H1 (cell line): ENCODE results near the gene CELA2A. TPM values are rescaled to one million over a fixed set of nuclear protein-coding genes. Genes with fewer than 3 reads are reported as not detected.
"Not testable (repeated sequence)": the region's sequence is repeated elsewhere in the genome, so short reads cannot be mapped to it uniquely, and the experiment has no call there.

Experiments
- CTCF ChIA-PET: fragments of 300-600 bp; sonication (Branson Sonifier 250); formaldehyde crosslinking; loops from one replicate; lab custom pipeline; 2021; ENCODE audit not compliant: partially characterized antibody; lab: Charles Lee
- POLR2A ChIA-PET: fragments of 300-600 bp; sonication (Branson Sonifier 250); formaldehyde crosslinking; loops from one replicate; lab custom pipeline; 2021; ENCODE audit warnings: inconsistent platforms; ENCODE audit not compliant: partially characterized antibody; lab: Charles Lee
- DNase-seq, 2 experiments: peaks; one replicate each; pipeline versions ENCODE4 v3.0.0 to v3.0.0-alpha.2; 2010 to 2022; ENCODE audit warnings: low spot score in 2 of 2, low read depth in 1 of 2, mixed read lengths in 1 of 2
- FAIRE-seq: peaks from 2 replicates; lab custom pipeline; 2011; peaks lifted over from hg19 to GRCh38; lab: Jason Lieb, UNC
- H2AFZ ChIP-seq: 2 replicates; pipeline ENCODE4 v1.8.1; 2012; ENCODE audit warnings: low read length, inconsistent platforms
- H2AK5ac ChIP-seq: 2 replicates; pipeline ENCODE4 v1.6.1; 2013; ENCODE audit warnings: low read depth, low read length
- H2BK120ac ChIP-seq: replicated peaks from 2 replicates; pipeline ENCODE3; 2013; ENCODE audit warnings: low read depth, low read length, inconsistent platforms
- H2BK12ac ChIP-seq: 2 replicates; pipeline ENCODE4 v1.6.1; 2013; ENCODE audit warnings: low read depth, low read length
- H2BK15ac ChIP-seq: 2 replicates; pipeline ENCODE4 v1.6.1; 2013; ENCODE audit warnings: low read length
- H2BK20ac ChIP-seq: 2 replicates; pipeline ENCODE4 v1.6.1; 2013; ENCODE audit warnings: low read length
- H2BK5ac ChIP-seq: 2 replicates; pipeline ENCODE4 v1.6.1; 2013; ENCODE audit warnings: low read depth, low read length
- H3K14ac ChIP-seq: 2 replicates; pipeline ENCODE4 v1.6.1; 2013; ENCODE audit warnings: inconsistent platforms; ENCODE audit not compliant: insufficient read length
- H3K18ac ChIP-seq: 2 replicates; pipeline ENCODE4 v1.6.1; 2013; ENCODE audit warnings: low read length; ENCODE audit errors: extremely low read depth
- H3K23ac ChIP-seq: 2 replicates; pipeline ENCODE4 v1.6.1; 2013; ENCODE audit warnings: inconsistent platforms; ENCODE audit not compliant: insufficient read length
- H3K23me2 ChIP-seq: 2 replicates; pipeline ENCODE4 v1.6.1; 2013; ENCODE audit warnings: low read depth, low read length
- H3K27ac ChIP-seq: 2 replicates; pipeline ENCODE4 v1.6.1; 2011; ENCODE audit warnings: low read depth, low read length, inconsistent platforms
- H3K27me3 ChIP-seq, 4 experiments: replicated peaks in 1 of 4; 1 replicate in 1 of 4; 2 replicates in 3 of 4; pipeline versions ENCODE4 v1.6.1 to v1.8.1; 2011 to 2013; ENCODE audit warnings: low read length in 3 of 4, mild to moderate bottlenecking in 3 of 4, inconsistent platforms in 2 of 4, mixed read lengths in 2 of 4, moderate library complexity in 1 of 4; ENCODE audit not compliant: control insufficient read depth in 3 of 4, insufficient read depth in 3 of 4; ENCODE audit errors: extremely low read depth in 1 of 4
- H3K36me3 ChIP-seq, 4 experiments: 2 replicates each; pipeline versions ENCODE4 v1.6.1 to v1.8.1; 2011 to 2013; ENCODE audit warnings: mild to moderate bottlenecking in 4 of 4, low read length in 3 of 4, moderate library complexity in 2 of 4, control low read depth in 1 of 4, inconsistent platforms in 1 of 4; ENCODE audit not compliant: insufficient read depth in 4 of 4, control insufficient read depth in 2 of 4
- H3K4ac ChIP-seq: replicated peaks from 2 replicates; pipeline ENCODE3; 2013; ENCODE audit warnings: low read length, low read depth, mixed read lengths, inconsistent platforms; ENCODE audit not compliant: insufficient read length
- H3K4me1 ChIP-seq, 4 experiments: replicated peaks in 1 of 4; 1 replicate in 1 of 4; 2 replicates in 3 of 4; pipeline versions ENCODE4 v1.6.1 to v1.8.1; 2011 to 2013; ENCODE audit warnings: low read length in 3 of 4, inconsistent platforms in 2 of 4, mixed read lengths in 1 of 4; ENCODE audit not compliant: insufficient read depth in 4 of 4, control insufficient read depth in 3 of 4
- H3K4me2 ChIP-seq, 2 experiments: 2 replicates each; pipeline versions ENCODE4 v1.6.1 to v1.8.1; 2011 to 2013; ENCODE audit warnings: low read depth in 2 of 2, low read length in 2 of 2, control low read depth in 1 of 2, inconsistent platforms in 1 of 2, mild to moderate bottlenecking in 1 of 2; ENCODE audit not compliant: insufficient read depth in 1 of 2
- H3K4me3 ChIP-seq, 4 experiments: fragments of 200-600, 300-600 bp in 1 of 4; sonication (generic), shearing (Covaris generic), sonication (Bioruptor Twin) in 1 of 4; 2 replicates each; pipeline versions ENCODE4 v1.5.1 to v1.8.1; 2011 to 2016; ENCODE audit warnings: low read length in 4 of 4, low read depth in 3 of 4, control low read depth in 2 of 4, inconsistent platforms in 2 of 4, mild to moderate bottlenecking in 2 of 4, mixed read lengths in 1 of 4, moderate library complexity in 1 of 4; ENCODE audit not compliant: insufficient read depth in 2 of 4; ENCODE audit errors: extremely low read depth in 1 of 4
- H3K56ac ChIP-seq: replicated peaks from 2 replicates; pipeline ENCODE3; 2013; ENCODE audit warnings: low read depth, mild to moderate bottlenecking, mixed read lengths, low read length, inconsistent platforms; ENCODE audit not compliant: insufficient read length
- H3K79me1 ChIP-seq: 2 replicates; pipeline ENCODE4 v1.6.1; 2013; ENCODE audit warnings: low read depth, low read length, control low read depth
- H3K79me2 ChIP-seq, 2 experiments: 2 replicates each; pipeline versions ENCODE4 v1.6.1 to v1.8.1; 2012 to 2013; ENCODE audit warnings: low read length in 2 of 2, mild to moderate bottlenecking in 2 of 2, inconsistent platforms in 1 of 2; ENCODE audit not compliant: insufficient read depth in 2 of 2, control insufficient read depth in 1 of 2
- H3K9ac ChIP-seq, 4 experiments: replicated peaks in 1 of 4; 1 replicate in 1 of 4; 2 replicates in 3 of 4; pipeline versions ENCODE4 v1.6.1 to v1.8.1; 2011 to 2013; ENCODE audit warnings: low read depth in 3 of 4, low read length in 3 of 4, control low read depth in 2 of 4, mild to moderate bottlenecking in 2 of 4, moderate library complexity in 2 of 4, inconsistent platforms in 1 of 4; ENCODE audit errors: extremely low read depth in 1 of 4
- H3K9me3 ChIP-seq, 2 experiments: 2 replicates each; pipeline versions ENCODE4 v1.6.1 to v1.8.1; 2012 to 2013; ENCODE audit warnings: mild to moderate bottlenecking in 2 of 2, moderate library complexity in 2 of 2, control low read depth in 1 of 2, inconsistent platforms in 1 of 2, low read depth in 1 of 2, low read length in 1 of 2, mixed read lengths in 1 of 2; ENCODE audit not compliant: insufficient read depth in 2 of 2
- H4K20me1 ChIP-seq, 2 experiments: replicated peaks in 1 of 2; 2 replicates each; pipeline versions ENCODE3 to v1.8.1; 2011 to 2013; ENCODE audit warnings: inconsistent platforms in 2 of 2, low read length in 2 of 2, mild to moderate bottlenecking in 1 of 2; ENCODE audit not compliant: insufficient read depth in 2 of 2, control insufficient read depth in 1 of 2
- H4K5ac ChIP-seq: 2 replicates; pipeline ENCODE4 v1.6.1; 2013; ENCODE audit warnings: low read length, low read depth, mixed read lengths, inconsistent platforms; ENCODE audit not compliant: insufficient read length
- H4K8ac ChIP-seq: 2 replicates; pipeline ENCODE4 v1.8.0; 2013; ENCODE audit warnings: mild to moderate bottlenecking, moderate library complexity, low read length, inconsistent platforms; ENCODE audit not compliant: insufficient read depth; ENCODE audit errors: extremely low read depth
- H4K91ac ChIP-seq: replicated peaks from 2 replicates; pipeline ENCODE3; 2013; ENCODE audit warnings: low read length, mixed read lengths, inconsistent platforms; ENCODE audit not compliant: insufficient read length
- WGBS, 2 experiments: shearing (Covaris generic) in 1 of 2; methylation state at CpG; one replicate each; pipeline versions ENCODE4 v1.1.6 to v1.1.7; 2013 to 2015; ENCODE audit warnings: low lambda C conversion rate in 2 of 2, mixed read lengths in 2 of 2, inconsistent platforms in 1 of 2, low coverage in 1 of 2, missing lambda C conversion rate in 1 of 2; ENCODE audit not compliant: insufficient replicate concordance in 2 of 2, insufficient coverage in 1 of 2, insufficient read length in 1 of 2; ENCODE audit errors: extremely low coverage in 1 of 2, missing lambda C conversion rate in 1 of 2; 5-methylcytosine and 5-hydroxymethylcytosine counted together
- polyA plus RNA-seq, 7 experiments: library from polyadenylated mRNA; depleted of rRNA in 3 of 7; stranded (reverse) in 5 of 7; unstranded in 2 of 7; fragments of >200 nt in 5 of 7; fragments of 200-250 nt in 2 of 7; gene quantifications; 1 replicate in 5 of 7; 2 replicates in 1 of 7; 4 replicates in 1 of 7; pipeline versions ENCODE4 v1.2.1 to v1.2.3, GENCODE V29; 2011 to 2013; ENCODE audit warnings: missing spikeins in 2 of 7, mixed read lengths in 2 of 7
- total RNA-seq: library from RNA; stranded (reverse); fragmentation: NEBNext Ultra II Directional; extraction: Animal tissue kit (Norgen Biotek cat#: 25700); gene quantifications from 2 replicates; pipeline ENCODE4 v1.2.1, GENCODE V29; 2021

CELA2A gene
- total and polyA plus RNA-seq, 2 of the 8 experiments (the other 6 are each of a cell fraction or from before 2014, with no cell fraction given): not detected

GRCh38 chr1:15521206-15521906, 64.8 kb downstream of the CELA2A start:
- not testable (repeated sequence) for H3K18ac ChIP-seq, DNase-seq, H2AFZ ChIP-seq, H3K14ac ChIP-seq, H2AK5ac ChIP-seq, H2BK20ac ChIP-seq, H2BK12ac ChIP-seq, H2BK120ac ChIP-seq, H3K4me1 ChIP-seq, H3K27me3 ChIP-seq, H3K23ac ChIP-seq, H4K91ac ChIP-seq, H3K23me2 ChIP-seq, H3K4me2 ChIP-seq, H4K5ac ChIP-seq, H2BK15ac ChIP-seq, H3K9ac ChIP-seq, H3K27ac ChIP-seq, H3K79me1 ChIP-seq, H3K9me3 ChIP-seq, FAIRE-seq, H2BK5ac ChIP-seq, H3K56ac ChIP-seq, H4K20me1 ChIP-seq, H3K4ac ChIP-seq, H3K4me3 ChIP-seq
- 95% methylated on average over 15 of the region's 17 CpGs; no CpG with 5 or more reads in 1 of the 2 experiments for WGBS, 2 experiments
- H3K36me3 ChIP-seq: peaks cover 0 to 19% (median 5%) of the 10 kb centered on the region in 4 experiments; a peak in 4 of 8 replicates
- 0 out of 2 replicates have a peak overlapping the region, but pooled peaks have one; percentile 71 for H4K8ac ChIP-seq
- POLR2A ChIA-PET: interaction anchor here (0.7 kb wide), 1 partner anchor 13 kb away, joined by 3 read pairs; no protein-coding TSS in a partner anchor
- CTCF ChIA-PET: interaction anchor here (0.6 kb wide), 2 partner anchors 20 to 456 kb away, joined by 3 to 4 read pairs; no protein-coding TSS in a partner anchor
- H3K79me2 ChIP-seq: peaks cover 0 to 18% of the 10 kb centered on the region in 2 experiments; a peak in 2 of 4 replicates

Other genes with a start within 250 kb of the CELA2A start
- 0.69 and 1.5 TPM in 2 replicates for gene FHAD1, start 209.5 kb upstream of the CELA2A start, total RNA-seq
- gene FHAD1, start 209.5 kb upstream of the CELA2A start, polyA plus RNA-seq (2011; rRNA removed): 0.39 TPM in 2 replicates
- gene EFHD2, start 46.8 kb upstream of the CELA2A start, total RNA-seq: 23.5 and 25.1 TPM in 2 replicates
- 24.4 and 30.8 TPM in 2 replicates for gene EFHD2, start 46.8 kb upstream of the CELA2A start, polyA plus RNA-seq (2011; rRNA removed)
- 0.09 TPM in 1 of 2 replicates, not detected in the other for gene CTRC, start 18.3 kb upstream of the CELA2A start, total RNA-seq
- not detected in 2 replicates for gene CTRC, start 18.3 kb upstream of the CELA2A start, polyA plus RNA-seq (2011; rRNA removed)
- not detected in 2 replicates for gene CELA2B, start 19.4 kb downstream of the CELA2A start, total RNA-seq
- not detected in 2 replicates for gene CELA2B, start 19.4 kb downstream of the CELA2A start, polyA plus RNA-seq (2011; rRNA removed)
- gene CASP9, start 67.5 kb downstream of the CELA2A start, total RNA-seq: 14.8 and 15.2 TPM in 2 replicates
- 32.2 and 36.3 TPM in 2 replicates for gene CASP9, start 67.5 kb downstream of the CELA2A start, polyA plus RNA-seq (2011; rRNA removed)
- gene DNAJC16, start 70.1 kb downstream of the CELA2A start, total RNA-seq: 20.6 and 23.3 TPM in 2 replicates
- 4.8 and 7.9 TPM in 2 replicates for gene DNAJC16, start 70.1 kb downstream of the CELA2A start, polyA plus RNA-seq (2011; rRNA removed)
- 5.7 and 5.8 TPM in 2 replicates for gene AGMAT, start 128.3 kb downstream of the CELA2A start, total RNA-seq
- gene AGMAT, start 128.3 kb downstream of the CELA2A start, polyA plus RNA-seq (2011; rRNA removed): 3.7 and 4.5 TPM in 2 replicates
- gene DDI2, start 160.7 kb downstream of the CELA2A start, total RNA-seq: 38.3 and 39.3 TPM in 2 replicates
- gene DDI2, start 160.7 kb downstream of the CELA2A start, polyA plus RNA-seq (2011; rRNA removed): 7.7 and 11.8 TPM in 2 replicates
- 47.6 and 47.9 TPM in 2 replicates for gene PLEKHM2, start 227.6 kb downstream of the CELA2A start, total RNA-seq
- 38.3 and 52.7 TPM in 2 replicates for gene PLEKHM2, start 227.6 kb downstream of the CELA2A start, polyA plus RNA-seq (2011; rRNA removed)